Measurements from ENCODE around the gene COA7.
"Not testable (repeated sequence)": the region's sequence is repeated elsewhere in the genome, so short reads cannot be mapped to it uniquely, and the experiment has no call there.

COA7 gene

GRCh38 chr1:52697795-52698674, at the start of gene COA7:
COA7 (minus strand) TSS chr1:52698347; CDS start chr1:52698326, 21 bp downstream.
- peak; percentile 86 for DNase-seq (ENCODE audit: low spot score)

- no peak for DNase-seq (ENCODE audit: low spot score)
These were observed 49.3 kb upstream of the COA7 start for GRCh38 chr1:52747450-52747849.

- no peak for DNase-seq (ENCODE audit: low spot score)
These were observed 48.0 kb upstream of the COA7 start for GRCh38 chr1:52746189-52746588.

- DNase-seq (ENCODE audit: low spot score): no peak
These were observed 43.1 kb upstream of the COA7 start for GRCh38 chr1:52741259-52741658.

- DNase-seq (ENCODE audit: low spot score): no peak
These were observed 41.7 kb upstream of the COA7 start for GRCh38 chr1:52739699-52740467.

- DNase-seq (ENCODE audit: low spot score): no peak
These were observed 40.7 kb upstream of the COA7 start for GRCh38 chr1:52738893-52739292.

- no peak for DNase-seq (ENCODE audit: low spot score)
These were observed 40.0 kb upstream of the COA7 start for GRCh38 chr1:52738148-52738547.

- DNase-seq (ENCODE audit: low spot score): not testable (repeated sequence)
These were observed 37.2 kb upstream of the COA7 start for GRCh38 chr1:52735371-52735770.

- DNase-seq (ENCODE audit: low spot score): no peak
These were observed 35.2 kb upstream of the COA7 start for GRCh38 chr1:52733368-52733767.

- no peak for DNase-seq (ENCODE audit: low spot score)
These were observed 30.0 kb upstream of the COA7 start for GRCh38 chr1:52727956-52728656.

- no peak for DNase-seq (ENCODE audit: low spot score)
These were observed 29.0 kb upstream of the COA7 start for GRCh38 chr1:52727114-52727586.

GRCh38 chr1:52726265-52727113, 28.3 kb upstream of the COA7 start, which contains the start of gene ZYG11B:
ZYG11B (plus strand) TSS chr1:52726453; CDS start chr1:52726654, 201 bp downstream.
- DNase-seq (ENCODE audit: low spot score): peak; percentile 77

- no peak for DNase-seq (ENCODE audit: low spot score)
These were observed 27.7 kb upstream of the COA7 start for GRCh38 chr1:52725903-52726264.

GRCh38 chr1:52723260-52723659, 25.1 kb upstream of the COA7 start:
- DNase-seq (ENCODE audit: low spot score): no peak

- not testable (repeated sequence) for DNase-seq (ENCODE audit: low spot score)
These were observed 17.1 kb upstream of the COA7 start for GRCh38 chr1:52715296-52715695.

- DNase-seq (ENCODE audit: low spot score): no peak
These were observed 15.4 kb upstream of the COA7 start for GRCh38 chr1:52713590-52713989.

GRCh38 chr1:52709016-52709415, 10.9 kb upstream of the COA7 start:
- DNase-seq (ENCODE audit: low spot score): no peak

- no peak for DNase-seq (ENCODE audit: low spot score)
These were observed 9.9 kb upstream of the COA7 start for GRCh38 chr1:52707927-52708655.

- peak; percentile 36 for DNase-seq (ENCODE audit: low spot score)
These were observed 9.1 kb upstream of the COA7 start for GRCh38 chr1:52706941-52707926.

All from pons (tissue), 1 donor.